Activated CD4-positive, alpha-beta T cell treated with anti-CD3 and anti-CD28 coated beads, Interleukin-2, amount 50 U/mL, for 48 hours (primary cell): ENCODE data around the gene RAD51B.

Experiments
- DNase-seq, 2 experiments: peaks; one replicate each; pipeline ENCODE4 v3.0.0-alpha.2; 2020

RAD51B gene

DNA sequence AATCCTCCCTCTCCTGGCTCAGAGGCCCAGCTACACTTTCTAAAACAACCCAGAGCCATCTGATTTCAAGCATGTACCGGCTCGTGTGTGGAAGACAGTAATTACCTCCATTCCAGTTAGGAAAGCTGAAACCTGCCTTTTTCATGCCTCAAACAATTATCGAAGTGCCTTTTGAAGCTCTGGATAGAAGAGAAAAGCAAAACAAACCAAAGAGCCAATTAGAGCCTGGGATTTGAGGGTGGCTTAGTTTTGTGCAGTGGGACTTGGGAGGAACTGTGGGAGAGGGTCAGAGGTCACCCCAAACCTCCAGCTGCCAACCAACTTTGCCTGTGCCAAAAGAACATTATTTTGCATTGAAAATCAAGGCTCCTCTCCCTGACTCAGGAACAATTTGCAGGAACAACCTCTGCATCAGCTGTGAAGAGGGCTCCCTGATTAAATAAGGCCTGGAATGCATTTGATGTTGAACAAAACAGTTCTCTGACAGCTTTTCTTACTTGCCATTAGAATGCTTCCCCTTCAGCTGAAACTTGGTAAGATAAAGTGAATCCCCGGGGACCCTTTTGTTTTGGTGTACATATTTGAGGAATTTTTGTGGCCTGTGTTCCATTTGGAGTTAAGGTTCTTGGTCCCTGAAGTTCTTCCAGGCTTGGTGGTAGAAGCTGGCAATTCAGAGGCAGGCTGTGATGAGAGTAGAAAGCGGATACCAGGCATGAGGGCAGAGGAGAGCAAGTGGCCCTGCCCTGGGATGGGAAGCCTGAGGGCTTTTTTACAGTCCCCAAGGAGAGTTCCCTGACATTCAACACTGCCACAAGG lies 703.1 kb downstream of the RAD51B start:
- DNase-seq: no peak

DNA sequence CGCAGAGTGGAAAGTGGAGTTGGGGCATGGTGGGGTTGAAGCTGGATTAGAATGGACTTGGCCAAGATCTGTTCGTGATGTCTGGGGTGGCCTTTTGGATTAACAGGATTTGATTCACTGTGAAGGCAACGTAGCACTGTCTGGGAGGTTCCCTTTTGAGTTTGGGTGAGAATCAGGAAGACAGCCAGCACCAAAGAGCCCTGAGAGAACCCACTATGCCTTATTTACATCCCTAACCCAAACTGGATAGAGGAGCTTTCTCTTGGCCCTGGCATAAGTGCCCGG lies 703.7 kb downstream of the RAD51B start:
- DNase-seq: no peak

DNA sequence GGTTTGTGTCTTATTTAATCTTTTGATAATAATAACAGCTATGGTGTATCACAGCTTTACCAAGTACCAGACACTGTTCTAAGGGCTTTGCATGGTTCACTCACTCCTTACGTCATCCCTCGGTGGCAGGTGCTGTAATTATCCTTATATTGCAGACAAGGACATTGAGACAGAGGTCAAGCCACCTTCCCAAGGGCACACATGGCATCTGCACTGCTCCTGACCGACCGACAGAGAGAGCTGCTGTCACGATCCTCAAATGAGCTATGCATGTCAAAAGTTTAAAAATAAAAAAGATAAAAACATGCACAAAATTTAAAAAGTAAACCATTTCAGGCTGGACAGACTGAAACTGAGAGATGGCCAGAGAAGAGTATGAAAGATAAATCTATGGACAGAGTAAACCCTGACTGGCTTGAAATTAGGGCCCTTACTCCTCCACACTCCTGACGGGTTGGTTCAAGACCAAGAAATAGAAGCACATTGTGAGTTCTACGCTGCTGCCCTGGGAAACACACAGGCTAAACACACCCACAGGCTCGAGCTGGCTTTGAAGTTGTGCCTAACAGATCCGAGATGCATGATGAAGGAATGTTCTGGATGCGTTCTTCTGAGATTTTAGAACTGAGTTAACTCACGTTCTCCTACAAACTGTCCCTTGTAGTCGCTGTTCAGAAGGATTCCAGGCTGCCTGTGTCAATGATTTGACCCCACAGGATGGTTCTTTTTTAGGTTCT lies 704.6 kb downstream of the RAD51B start:
- DNase-seq: no peak

DNA sequence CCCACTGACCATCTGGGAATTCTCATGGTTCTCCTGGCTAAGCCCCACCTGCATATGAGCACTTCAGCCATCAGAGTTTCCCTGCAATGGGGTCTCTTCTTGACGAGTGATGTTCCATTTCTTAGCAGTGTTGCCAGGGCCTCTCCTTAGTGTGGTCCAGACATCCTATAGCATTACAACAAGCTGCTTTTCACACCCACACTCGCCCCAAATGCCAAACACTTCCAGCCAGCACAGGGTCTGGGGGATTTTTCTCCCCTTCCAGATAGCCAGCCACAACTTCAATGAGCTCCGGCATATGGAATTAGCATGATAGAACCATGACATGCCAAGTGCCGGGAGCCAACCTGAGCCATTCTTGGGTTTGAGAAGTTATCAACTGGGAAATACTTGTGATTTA lies 705.9 kb downstream of the RAD51B start:
- no peak for DNase-seq

DNA sequence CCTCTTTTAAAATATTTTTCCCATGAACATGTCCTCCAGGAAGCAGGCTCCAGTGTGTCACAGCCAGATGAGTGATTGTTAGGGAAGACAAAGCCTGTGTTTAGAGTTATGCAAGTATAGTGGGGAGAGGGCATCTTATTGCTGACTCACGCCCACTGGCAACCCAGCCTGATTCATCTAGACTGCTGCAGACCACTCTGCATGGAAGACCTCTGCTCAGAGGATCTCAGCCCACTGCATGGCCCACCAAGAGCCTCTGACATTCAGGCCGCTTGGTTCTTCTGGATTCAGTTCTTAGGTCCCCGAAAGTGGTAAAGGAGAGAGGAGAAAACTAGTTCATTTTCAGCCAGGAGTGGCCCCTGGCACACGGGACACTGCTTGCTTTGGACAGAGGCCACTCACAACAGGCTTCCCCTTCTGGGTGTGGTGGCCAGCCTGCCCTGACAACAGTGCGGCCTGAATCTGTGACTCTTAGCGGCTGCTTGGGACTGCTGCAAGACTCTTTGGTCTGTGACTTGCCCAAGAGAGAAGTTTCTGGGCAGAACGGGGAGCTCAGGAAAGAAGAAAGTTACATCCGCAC lies 707.0 kb downstream of the RAD51B start:
- no peak for DNase-seq

DNA sequence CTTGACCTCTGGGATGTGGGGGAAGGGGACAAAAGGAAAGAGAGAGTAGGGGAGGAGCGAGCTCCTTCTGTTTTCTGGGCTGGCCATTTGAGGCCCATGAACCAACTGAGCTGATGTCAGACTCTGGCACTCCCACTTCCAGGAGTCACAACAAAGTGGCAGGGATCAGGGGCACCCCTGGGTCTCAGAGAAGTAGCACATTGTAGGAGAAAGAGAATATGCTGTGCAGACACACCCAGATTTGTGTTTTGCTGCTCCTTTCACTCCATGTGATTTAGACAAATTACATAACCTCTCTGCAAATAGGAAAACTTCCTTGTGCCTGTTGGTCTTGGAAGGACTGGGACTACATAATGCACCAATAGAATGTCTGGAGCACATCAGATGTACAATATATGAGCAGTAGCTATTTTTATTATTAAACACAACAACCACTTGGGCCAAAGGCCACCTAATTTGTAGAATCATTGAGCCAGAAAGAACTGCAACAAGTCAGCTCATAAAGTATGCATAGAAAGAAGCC lies 707.8 kb downstream of the RAD51B start:
- DNase-seq: no peak

DNA sequence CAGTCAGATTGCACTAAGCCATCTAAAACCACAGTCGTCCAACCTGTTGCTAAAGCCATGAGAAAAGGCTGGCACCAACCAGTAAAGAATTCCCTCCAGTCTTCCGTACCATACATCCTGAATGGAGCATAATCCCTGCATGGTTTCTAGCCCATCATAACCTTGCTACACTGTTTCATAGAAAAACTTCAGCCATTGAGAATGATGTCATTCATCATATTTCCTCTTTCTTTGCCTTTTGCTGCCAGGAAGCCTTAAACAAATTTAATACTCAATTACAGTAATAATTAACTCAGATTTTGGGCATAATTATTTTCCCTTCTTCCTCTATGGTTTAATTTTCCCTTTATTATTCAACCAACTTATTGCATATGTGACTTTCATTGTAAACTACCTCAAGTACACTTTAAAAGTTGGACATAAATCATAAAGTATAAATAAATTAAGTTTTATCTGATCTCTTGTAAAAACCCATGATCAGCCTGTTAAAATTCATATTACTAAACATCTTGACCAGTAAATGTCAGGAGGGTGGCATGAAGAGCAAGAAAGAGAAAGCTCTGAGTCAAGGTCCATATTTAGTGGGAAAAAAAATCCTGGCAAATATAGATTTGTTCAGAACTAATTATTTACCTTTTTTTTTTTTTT lies 708.6 kb downstream of the RAD51B start:
- DNase-seq: no peak

DNA sequence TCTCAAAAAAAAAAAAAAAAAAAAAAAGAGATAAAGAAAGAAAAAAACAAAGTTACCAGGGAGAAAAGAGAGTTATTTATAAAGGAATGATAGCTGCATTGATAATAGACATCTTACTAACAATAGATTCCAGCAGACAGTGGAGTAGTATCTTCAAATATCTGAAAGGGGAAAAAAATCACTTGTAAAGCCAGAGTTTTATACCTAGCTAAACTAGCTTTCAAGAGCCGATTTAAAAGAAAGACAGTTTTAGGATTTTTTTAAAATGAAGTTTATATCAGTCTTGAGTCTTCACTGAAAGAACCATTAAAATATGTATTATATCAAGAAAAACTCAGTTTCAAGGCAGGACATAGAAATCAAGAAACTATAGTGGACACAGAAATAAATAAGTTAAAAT lies 710.9 kb downstream of the RAD51B start:
- no peak for DNase-seq

DNA sequence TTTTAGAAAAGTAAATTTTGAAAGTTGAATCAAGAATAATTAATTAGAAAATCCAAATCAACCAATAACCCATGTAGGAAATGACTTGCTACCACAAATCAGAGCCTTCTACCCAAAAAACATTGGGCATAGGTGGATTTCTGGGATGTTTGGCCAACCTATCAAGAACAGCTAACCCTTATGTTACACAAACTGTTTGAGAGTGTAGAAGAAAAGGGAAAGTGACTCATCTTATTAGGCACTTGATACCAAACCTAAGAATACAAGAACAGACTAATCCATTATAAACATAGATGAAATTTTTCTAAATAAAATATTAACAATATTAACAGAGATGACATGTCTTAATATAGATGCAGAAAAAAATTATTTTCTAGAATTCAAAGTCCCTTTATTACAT lies 712.9 kb downstream of the RAD51B start:
- DNase-seq: no peak

DNA sequence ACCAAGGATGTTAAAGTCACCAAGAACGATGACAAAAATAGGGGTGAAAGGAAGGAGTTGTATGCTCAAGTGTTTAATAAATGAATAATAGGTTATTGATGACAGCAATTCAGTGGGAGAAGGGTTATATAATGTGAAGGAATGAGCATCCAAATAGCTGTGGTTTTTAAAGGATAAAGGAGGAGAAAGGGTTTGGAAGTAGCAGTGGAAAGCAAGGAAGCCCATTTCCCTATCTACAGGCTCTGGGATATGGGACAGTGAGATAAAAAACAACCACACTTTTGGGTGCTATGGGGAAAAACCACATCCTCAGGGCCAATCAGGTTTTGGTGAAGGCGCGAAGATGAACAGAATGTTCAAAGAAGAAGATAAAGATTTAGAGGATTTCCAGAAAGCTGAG lies 714.7 kb downstream of the RAD51B start:
- DNase-seq: no peak

DNA sequence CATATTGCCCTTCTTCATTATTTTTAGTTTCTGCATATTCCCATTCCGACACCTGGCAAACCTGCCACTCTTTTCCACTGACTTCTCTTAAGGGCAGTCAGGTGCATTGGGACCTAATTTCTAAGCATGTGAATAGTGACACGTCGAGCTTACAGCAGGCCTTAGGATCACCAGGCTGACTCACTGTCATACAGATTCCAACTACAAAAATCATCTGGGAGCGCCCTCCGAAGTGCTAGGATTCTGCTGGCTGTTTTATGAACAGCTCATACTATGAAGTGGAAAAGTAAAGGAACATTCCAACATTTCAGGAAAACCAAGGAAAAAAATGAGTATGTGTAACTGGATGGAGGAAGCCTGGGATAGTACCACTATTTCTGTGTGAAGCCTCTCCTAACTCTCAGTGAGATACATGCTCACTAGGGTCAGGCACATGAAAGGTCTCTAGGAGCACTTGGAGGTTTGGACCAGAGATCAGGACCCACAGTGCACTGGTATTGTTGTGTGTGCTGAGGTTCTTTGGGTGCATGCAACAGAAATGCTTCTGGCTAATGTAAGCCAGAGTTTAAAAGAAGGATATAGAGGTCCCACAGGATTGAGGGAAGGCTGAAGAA lies 715.9 kb downstream of the RAD51B start:
- no peak for DNase-seq

DNA sequence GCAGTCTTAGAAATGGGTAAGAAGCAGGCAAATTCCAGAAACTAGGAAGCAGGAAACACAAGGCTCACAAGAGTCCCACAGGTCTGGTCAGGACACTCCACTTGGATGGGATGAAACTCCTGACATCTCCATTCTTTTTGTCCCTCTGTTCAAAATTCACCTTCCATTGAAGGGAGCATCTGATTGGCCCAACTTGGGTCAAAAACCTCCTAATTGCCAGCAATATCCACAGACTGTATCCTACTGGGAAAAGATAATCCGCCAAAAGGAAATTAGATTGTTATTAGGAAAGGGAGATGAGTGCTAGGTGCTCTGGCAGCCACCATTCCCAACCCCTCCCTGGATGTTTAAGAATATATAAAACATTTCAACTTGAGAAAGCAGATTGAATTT lies 716.4 kb downstream of the RAD51B start:
- no peak for DNase-seq

DNA sequence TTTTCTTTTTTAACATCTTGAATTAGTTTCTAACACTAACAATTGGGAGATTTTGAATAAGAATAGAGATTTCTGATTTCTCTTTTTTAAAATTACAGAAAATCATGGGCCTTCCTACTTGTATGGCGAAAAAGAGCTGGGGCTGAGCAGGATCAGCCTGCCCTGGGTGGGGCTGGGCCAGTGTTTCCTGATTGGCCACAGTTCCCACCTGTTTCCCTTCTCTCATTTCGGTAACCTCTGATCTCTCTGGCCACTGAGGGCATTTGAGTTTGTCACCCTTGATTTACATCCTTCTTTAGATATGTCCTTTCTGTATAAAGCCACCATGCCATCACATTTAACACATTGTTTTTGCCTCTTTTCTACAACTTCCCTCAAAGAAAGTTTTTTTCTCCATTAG lies 719.1 kb downstream of the RAD51B start:
- DNase-seq: no peak

DNA sequence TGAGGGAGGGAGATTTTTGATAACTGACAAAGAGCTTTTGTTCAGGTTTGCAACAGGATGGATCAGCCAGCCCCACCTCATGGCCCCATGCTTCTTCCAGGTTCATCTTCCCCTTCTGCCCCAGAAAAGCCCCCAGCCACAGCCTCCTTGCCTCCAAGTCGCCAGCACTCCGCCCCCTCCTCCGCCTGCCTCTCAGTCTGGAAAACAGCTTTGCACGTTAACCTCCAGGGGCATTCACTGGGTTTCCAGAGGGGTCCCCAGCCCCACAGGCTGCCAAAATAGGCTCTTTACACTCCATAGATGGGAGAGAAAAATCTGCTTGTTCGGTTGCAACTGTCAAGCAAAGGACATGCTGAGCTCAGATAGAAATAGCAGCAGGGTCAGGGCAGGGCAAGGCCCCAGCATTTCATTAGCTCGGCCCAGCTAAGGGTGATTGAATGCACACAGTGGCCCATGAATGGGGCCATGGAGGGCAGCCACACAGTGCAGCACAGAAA lies 719.7 kb downstream of the RAD51B start:
- DNase-seq: no peak

DNA sequence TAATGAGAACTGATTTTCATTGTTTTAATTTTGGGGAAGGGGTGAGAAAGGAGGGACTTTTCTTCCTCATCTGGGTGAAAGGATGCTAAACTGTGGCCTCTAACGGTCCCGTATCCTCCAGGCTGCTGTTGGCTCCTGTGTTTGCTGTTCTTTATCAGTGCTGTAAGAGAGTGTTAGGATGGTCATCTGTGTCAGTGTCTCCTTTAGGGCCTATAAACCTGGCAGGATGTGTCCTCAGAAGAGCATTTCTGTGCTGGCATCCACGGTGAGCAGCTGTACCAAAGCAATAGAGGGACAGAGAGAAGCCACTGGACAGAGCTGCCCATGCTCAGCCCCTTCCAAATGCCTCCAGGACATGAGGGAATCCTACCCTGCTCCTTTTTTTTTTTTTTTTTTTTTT lies 720.2 kb downstream of the RAD51B start:
- DNase-seq: no peak

DNA sequence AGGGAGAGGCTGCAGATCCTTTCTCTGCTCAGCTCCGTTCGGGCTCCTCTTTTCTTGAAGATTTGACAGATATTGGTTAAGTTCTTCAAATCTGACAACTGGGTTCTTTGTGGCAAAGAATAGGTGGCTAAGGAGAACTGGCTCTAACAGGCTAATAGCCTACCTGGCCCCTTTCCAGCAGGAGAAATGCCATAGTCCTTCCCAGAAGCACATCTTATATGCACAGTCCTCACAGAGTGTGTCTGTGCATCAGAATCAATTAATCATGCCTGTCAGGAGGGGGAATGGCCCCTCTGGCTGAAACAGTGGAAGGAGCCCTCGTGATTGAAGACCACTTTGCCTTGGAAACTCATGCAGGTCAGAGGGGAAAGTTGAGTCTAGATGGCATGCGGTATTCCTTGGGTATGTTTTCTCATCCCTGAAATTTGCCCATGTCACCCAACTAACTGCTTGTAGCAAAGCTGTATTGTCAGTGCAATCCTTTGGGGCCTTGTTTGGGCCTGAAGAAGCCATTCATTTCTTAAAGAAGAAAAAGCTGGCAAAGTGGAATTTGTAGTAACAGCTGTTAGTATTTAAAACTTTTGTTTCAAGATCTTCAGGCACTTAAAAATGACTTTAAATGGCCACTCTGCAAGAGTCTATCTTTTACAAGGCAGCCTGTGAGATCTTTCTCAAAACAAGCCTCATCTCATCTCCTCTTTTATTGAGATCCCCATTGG lies 721.8 kb downstream of the RAD51B start:
- DNase-seq: no peak

DNA sequence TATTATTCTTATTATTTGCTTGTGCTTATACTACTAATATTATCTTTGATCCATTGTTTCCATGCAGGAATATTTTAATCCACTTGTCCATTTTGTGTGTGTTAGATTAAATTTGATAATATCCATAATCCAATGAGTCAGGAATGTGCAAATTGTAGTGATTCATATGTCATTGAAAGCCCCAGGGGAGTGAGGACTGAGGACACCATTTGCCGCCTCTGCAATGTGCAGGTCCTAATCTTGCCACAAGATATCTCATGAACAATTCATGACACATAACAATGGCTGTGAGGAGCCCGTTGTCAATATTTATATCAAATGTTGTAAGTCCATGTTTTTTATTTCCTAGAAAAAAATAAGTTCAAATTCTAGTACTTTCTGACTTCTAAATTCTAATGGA lies 722.8 kb downstream of the RAD51B start:
- no peak for DNase-seq

DNA sequence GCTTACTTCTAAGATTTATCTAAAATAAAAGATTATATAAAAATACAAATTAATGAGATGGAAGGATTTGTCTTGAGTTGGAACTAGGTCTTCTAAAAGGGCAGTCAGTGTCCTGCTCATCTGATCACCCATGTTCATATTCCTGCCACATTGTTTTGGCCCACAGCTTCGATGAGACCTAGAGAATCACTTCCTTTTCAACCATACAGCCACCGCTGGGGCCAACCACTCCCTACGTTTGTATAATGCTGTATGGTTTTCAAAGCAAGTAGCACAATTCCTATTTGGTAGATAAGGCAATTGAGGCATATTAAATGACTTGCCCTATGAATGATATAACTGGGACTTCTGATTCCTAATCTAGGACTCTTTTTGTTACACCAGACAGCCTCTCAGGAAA lies 723.9 kb downstream of the RAD51B start:
- DNase-seq: no peak

DNA sequence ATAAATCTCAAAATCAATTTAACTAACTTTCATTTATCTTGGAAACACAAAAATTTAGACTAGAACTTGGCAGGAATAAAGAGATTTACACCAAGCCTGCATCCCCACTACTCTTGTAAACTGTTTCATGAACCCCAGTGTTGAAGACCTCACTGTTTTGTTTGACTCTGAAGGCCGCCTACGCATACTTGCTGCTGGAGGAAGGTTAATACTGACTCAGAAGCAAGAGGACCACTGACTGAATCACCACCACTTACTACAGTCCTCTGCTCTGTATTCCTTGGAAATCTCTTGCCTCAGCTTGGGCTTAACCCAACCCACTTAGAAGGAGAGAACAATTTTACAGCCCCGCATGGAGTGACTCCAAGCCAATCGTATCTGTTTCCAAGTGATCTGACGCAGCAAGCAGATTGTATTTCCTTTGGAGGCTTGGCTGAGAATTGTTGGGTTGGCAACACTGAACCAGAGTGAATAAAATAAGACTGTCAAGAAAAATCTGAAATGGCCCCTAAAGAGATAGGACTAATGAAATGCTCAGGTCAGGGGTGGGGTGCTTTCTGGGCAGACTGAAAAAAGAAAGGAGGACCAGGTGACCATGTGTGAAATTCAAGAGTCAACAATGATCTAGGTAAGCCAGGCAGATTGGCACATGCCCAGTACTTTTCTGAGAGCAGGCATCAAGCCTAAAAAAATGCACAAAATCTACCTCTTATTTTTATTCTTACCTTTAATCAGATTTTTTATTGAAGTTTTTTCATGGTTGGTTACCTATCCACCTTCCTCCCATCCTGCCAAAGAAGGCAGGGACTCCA lies 724.7 kb downstream of the RAD51B start:
- no peak for DNase-seq

DNA sequence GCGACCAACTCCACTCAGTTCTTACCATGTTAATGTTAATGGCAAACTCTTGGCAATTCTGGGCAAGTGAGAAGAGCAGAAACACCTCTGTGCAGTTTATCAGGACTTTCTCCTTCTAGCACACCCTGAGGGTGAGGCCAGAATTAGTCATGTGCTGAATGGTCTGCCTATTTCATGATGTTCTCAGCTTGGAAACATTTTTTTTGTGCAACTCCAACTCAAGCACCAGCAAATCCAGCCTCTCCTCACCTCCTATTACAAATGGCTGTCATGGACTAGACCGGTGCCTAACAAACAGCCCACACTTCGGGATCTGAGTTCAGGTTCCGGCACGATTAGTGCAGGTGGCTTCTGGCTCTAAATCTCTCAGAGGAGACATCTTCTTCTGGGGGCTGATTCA lies 727.3 kb downstream of the RAD51B start:
- no peak for DNase-seq
